ENCODE data around the gene NDOR1.

The NDOR1 gene

GRCh38 chr9:137205126-137206069, at the start of gene NDOR1, which contains the start of gene TMEM203:
Gene NDOR1 (plus strand): TSS chr9:137205700. CDS start chr9:137205778, 78 bp downstream.
Gene TMEM203 (minus strand): TSS chr9:137205648. CDS start chr9:137205414, 234 bp downstream.
- DNase-seq (ENCODE audit: low read depth, low spot score): no peak

GRCh38 chr9:137156567-137157375, 48.7 kb upstream of the NDOR1 start:
- no peak for DNase-seq (ENCODE audit: low read depth, low spot score)

DNA sequence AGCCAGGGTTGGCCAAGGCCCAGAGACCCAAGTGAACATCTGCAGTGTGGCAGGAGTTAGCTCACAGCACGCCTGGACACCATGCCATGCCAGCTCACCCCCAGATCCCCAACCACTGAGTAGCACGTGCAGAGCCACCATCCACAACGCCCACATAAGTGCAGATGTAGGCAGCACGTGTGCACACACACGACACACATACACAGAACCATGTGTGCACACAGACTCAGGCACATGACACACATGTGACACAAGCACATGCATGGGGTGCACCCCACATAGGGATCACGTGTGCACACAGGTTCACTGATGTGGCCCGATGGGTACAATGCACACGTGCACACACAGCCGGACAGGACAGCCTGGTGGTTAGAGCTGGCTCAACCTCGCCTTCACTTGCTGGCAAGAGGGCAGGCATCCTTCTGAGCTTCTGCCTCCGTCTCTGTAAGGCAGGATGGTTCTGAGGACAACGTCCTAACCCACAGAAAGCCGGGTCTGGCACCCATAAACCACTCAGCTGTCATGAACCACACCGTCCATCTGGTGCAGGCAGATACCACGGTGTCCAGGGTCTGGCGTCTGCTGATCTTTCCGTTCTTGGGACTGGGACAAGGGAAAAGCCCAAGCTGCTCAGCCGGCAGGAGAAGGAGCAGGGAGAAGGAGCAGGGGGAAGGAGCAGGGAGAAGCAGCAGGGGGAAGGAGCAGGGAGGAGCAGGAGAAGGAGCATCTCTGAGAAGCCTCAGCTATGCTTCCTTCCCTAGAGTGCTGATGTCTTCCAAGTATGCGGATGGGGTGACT, 47.7 kb upstream of the NDOR1 start:
- DNase-seq (ENCODE audit: low read depth, low spot score): no peak

DNA sequence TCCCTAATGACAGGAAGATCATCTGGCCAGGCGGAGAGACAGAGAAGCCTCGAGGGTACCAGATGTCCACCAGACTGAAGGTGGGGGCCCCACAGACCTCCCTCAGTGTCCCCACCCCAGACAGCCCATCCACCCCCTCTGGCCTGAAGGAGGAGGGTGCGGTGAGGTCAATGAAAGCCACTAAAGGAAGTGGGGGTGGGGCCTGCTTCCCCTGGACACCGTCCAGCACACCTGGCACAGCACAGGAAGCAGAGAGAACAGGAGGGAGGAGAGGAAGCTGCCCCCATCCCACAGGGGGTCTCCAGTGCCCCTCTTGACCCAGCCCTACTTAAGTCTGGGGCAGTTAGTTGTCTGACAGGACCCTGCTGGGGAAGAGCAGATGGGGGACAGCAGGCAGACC, 46.9 kb upstream of the NDOR1 start:
- no peak for DNase-seq (ENCODE audit: low read depth, low spot score)

- no peak for DNase-seq (ENCODE audit: low read depth, low spot score)
Observed at GRCh38 chr9:137159105-137160053, 46.1 kb upstream of the NDOR1 start.

DNA sequence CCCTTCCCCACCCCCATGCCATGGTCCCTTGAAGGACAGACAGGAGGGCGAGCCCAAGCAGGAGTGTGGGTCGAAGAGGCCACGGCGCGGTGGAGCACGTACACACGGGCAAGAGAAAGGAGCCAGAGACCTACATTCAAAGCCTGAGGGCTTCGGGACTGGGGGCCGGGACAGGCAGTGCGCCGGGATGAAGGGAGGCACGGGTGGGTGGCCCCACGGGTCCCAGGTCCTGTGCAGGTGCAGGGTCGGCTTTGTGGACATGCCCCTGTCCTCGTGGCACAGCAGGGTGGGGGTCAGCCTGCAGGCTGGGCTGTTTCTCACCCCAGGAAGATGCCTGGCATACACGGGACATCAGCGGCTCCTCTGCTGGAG, 45.5 kb upstream of the NDOR1 start:
- DNase-seq (ENCODE audit: low read depth, low spot score): no peak

GRCh38 chr9:137160716-137161557, 44.6 kb upstream of the NDOR1 start:
- DNase-seq (ENCODE audit: low read depth, low spot score): no peak

DNA sequence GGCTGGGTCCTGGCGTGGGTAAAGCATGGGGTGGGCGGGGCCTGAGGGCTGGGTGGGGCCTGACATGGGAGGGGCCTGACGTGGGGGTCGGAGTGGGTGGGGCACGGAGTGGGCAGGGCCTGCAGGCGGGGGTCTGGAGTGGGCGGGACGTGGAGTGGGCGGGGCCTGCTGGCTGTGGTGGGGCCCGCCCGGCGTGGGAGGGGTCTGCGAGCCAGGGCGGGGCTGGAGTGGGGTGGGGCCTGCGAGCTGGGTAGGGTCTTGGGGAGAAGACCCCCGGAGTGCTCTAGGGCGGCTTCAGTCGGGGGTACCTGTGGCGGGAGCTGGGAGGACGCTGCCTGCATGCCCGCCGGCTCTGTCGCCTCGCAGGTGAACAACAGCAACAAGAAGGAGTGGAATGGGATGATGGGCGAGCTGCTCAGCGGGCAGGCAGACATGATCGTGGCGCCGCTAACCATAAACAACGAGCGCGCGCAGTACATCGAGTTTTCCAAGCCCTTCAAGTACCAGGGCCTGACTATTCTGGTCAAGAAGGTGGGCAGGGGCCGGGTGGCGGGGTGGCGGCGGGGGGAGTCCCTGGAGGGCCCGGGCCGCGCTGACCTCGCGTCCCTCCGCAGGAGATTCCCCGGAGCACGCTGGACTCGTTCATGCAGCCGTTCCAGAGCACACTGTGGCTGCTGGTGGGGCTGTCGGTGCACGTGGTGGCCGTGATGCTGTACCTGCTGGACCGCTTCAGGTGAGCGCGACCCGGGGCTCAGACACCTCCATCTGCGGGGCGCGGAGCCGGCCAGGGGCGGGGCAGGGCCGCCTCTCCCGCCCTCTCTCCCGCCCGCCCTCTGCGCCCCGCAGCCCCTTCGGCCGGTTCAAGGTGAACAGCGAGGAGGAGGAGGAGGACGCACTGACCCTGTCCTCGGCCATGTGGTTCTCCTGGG, 43.7 kb upstream of the NDOR1 start:
- DNase-seq (ENCODE audit: low read depth, low spot score): no peak

GRCh38 chr9:137162505-137163364, 42.8 kb upstream of the NDOR1 start:
- DNase-seq (ENCODE audit: low read depth, low spot score): no peak

GRCh38 chr9:137163365-137163715, 42.2 kb upstream of the NDOR1 start:
- no peak for DNase-seq (ENCODE audit: low read depth, low spot score)

- DNase-seq (ENCODE audit: low read depth, low spot score): no peak
Observed at GRCh38 chr9:137163805-137164204, 41.7 kb upstream of the NDOR1 start.

DNA sequence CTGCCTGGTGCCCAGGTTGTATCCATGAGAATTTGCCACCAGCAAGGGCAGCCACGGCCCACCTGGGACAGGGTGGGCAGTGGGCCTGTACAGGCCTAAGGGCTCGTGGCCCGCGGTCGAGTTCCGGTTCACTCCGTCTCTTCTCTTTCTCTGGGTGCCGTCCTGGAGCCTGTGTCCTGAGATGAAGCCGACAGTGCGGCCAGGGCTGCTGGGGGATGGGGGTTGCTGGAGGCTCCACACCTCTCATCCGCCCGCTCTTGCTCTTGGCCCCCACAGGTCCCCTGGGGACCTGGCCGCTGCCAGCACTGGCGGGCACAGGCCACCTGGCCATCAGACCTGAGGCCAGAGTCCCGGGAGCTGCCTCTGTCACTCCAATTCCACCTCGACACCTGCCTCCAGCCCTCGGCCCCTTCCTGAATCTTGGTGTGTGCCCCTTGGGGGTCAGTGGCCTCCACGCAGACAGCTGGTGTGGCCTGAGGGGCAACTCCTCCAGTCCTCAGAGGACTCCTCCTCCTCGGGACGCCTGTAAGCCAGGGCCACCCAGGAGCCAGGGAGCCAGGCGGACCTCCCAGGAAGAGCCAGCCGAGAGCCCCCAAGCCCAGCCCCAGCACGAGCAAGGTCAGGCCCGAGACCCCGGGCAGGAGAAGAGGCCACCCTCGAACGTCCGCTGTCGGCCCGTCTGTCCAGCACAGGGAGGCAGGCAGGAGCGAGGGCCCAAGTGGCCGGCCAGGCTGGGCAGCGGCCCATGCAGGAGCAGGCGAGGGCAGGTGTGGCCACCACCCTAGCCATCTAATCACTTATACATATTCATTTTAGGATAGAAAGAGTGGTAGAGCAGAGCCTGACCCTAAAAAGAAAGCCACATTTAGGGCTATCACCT, 40.9 kb upstream of the NDOR1 start:
- DNase-seq (ENCODE audit: low read depth, low spot score): no peak

- no peak for DNase-seq (ENCODE audit: low read depth, low spot score)
Observed at GRCh38 chr9:137165250-137165836, 40.2 kb upstream of the NDOR1 start.

DNA sequence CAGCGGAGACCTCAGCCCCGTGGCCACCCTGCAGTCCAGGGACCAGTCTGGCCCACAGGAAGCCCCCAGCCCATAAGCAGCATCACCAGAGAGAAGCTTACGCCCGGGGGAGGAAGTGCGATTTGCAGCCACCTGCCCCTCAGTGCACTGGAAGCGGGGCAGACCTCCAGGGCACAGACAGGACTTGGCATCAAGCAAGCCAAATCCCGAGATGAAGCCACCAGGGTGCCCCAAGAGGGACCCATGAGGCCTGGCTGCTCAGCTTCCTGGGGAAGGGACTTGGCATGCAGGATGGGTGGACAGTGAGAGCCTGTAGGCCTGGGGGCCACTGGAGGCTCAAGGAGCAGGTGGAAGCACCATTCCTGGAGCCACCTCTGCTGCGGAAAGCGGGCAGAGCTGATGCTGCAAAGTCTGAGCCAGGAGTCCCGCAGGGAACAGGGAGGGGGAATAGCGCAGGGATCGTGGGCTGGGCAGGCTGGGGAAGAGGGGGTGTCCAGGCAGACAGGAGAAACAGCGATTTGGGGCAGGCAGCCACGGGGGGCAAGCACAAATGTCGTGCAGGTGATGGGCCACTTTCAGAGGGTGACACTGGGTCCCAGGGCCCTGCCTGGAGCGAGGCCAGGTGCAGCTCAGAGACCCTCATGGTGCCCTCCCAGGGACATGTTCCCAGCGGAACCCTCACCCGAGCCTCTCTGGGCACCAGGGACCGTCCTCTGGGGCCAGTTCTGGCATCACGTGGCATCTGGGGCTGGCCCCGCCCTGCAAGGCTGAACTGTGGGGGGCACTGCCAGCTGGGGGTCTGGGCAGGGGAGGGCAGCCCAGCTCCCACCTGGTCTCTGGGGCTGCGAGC, 38.9 kb upstream of the NDOR1 start:
- DNase-seq (ENCODE audit: low read depth, low spot score): no peak

DNA sequence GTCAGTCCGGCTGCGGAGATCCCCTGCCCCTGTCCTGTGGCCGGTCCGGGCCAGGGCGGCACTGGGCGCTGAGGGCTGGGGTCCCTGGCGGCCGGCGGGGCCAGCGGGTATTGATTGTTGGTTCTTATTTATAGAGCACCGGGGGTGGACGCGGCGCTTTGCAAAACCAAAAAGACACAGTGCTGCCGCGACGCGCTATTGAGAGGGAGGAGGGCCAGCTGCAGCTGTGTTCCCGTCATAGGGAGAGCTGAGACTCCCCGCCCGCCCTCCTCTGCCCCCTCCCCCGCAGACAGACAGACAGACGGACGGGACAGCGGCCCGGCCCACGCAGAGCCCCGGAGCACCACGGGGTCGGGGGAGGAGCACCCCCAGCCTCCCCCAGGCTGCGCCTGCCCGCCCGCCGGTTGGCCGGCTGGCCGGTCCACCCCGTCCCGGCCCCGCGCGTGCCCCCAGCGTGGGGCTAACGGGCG, 38.2 kb upstream of the NDOR1 start:
- no peak for DNase-seq (ENCODE audit: low read depth, low spot score)
